WTC11 (cell line): ENCODE measurements around the gene STS. TPM values are rescaled to one million over a fixed set of nuclear protein-coding genes. Genes with fewer than 3 reads are reported as not detected.

Source experiments
- ATAC-seq: fragments of 200-7000 bp; cut with Tn5 transposase; 2 replicates; pipeline ENCODE4 v1.10.0; 2021; ENCODE audit warnings: mild to moderate bottlenecking, moderate library complexity
- CTCF ChIA-PET: fragments of 300-600 bp; sonication (Branson Sonifier 250); formaldehyde crosslinking; loops from one replicate; lab custom pipeline; 2021; ENCODE audit warnings: antibody characterized with exemption; lab: Charles Lee
- POLR2A ChIA-PET: fragments of 350-600 bp; sonication (Branson Sonifier 250); formaldehyde crosslinking; loops from one replicate; lab custom pipeline; 2021; ENCODE audit warnings: antibody characterized with exemption; lab: Charles Lee
- DNase-seq: peaks from one replicate; pipeline ENCODE4 v3.0.0; 2021; ENCODE audit warnings: low spot score
- H3K27ac Mint-ChIP-seq: 2 replicates; pipeline ENCODE4 v1.8.0; 2021; ENCODE audit warnings: mixed read lengths
- H3K27me3 Mint-ChIP-seq: 2 replicates; pipeline ENCODE4 v1.8.0; 2021; ENCODE audit warnings: low read depth, mild to moderate bottlenecking, moderate library complexity, mixed read lengths
- H3K36me3 Mint-ChIP-seq: 2 replicates; pipeline ENCODE4 v1.8.0; 2021; ENCODE audit warnings: mixed read lengths
- H3K4me1 Mint-ChIP-seq: 2 replicates; pipeline ENCODE4 v1.8.0; 2022; ENCODE audit warnings: mixed read lengths
- H3K4me3 Mint-ChIP-seq: 2 replicates; pipeline ENCODE4 v1.8.0; 2021; ENCODE audit warnings: mild to moderate bottlenecking, moderate library complexity, mixed read lengths
- H3K9me3 Mint-ChIP-seq: 2 replicates; pipeline ENCODE4 v1.8.0; 2021; ENCODE audit warnings: mixed read lengths
- ATF1 ChIP-seq: sonication (generic); formaldehyde crosslinking; IDR thresholded peaks from 2 replicates; pipeline ENCODE4 v1.8.1; 2023; ENCODE audit warnings: mild to moderate bottlenecking, moderate library complexity, missing genetic modification reagents
- CBFB ChIP-seq: sonication (generic); formaldehyde crosslinking; IDR thresholded peaks from 2 replicates; pipeline ENCODE4 v1.8.1; 2022; ENCODE audit warnings: mild to moderate bottlenecking, low read depth, missing genetic modification reagents
- EMX1 ChIP-seq: fragments of 250-450 bp; sonication (Bioruptor Pico); IDR thresholded peaks from 2 replicates; pipeline ENCODE4 v1.8.0; 2021; ENCODE audit warnings: mild to moderate bottlenecking
- ETV6 ChIP-seq: sonication (generic); formaldehyde crosslinking; IDR thresholded peaks from 2 replicates; pipeline ENCODE4 v1.8.1; 2022; ENCODE audit warnings: mild to moderate bottlenecking, missing genetic modification reagents
- KAT7 ChIP-seq: sonication (generic); formaldehyde crosslinking; IDR thresholded peaks from 2 replicates; pipeline ENCODE4 v1.8.1; 2023; ENCODE audit warnings: missing genetic modification reagents, mild to moderate bottlenecking, borderline replicate concordance
- NFE2L1 ChIP-seq: sonication (generic); formaldehyde crosslinking; IDR thresholded peaks from 2 replicates; pipeline ENCODE4 v1.8.1; 2023; ENCODE audit warnings: missing genetic modification reagents
- NR2C2 ChIP-seq: sonication (generic); formaldehyde crosslinking; IDR thresholded peaks from 2 replicates; pipeline ENCODE4 v1.8.0; 2022; ENCODE audit warnings: mild to moderate bottlenecking, missing genetic modification reagents
- OVOL2 ChIP-seq: fragments of 250-450 bp; sonication (Bioruptor Pico); IDR thresholded peaks from 2 replicates; pipeline ENCODE4 v1.9.0; 2021; ENCODE audit warnings: mild to moderate bottlenecking, borderline replicate concordance
- SMAD3 ChIP-seq: sonication (generic); formaldehyde crosslinking; IDR thresholded peaks from 2 replicates; pipeline ENCODE4 v1.8.0; 2022; ENCODE audit warnings: missing genetic modification reagents, mild to moderate bottlenecking, borderline replicate concordance
- ZBTB21 ChIP-seq: sonication (generic); formaldehyde crosslinking; IDR thresholded peaks from 2 replicates; pipeline ENCODE4 v1.8.1; 2023; ENCODE audit warnings: mild to moderate bottlenecking, missing genetic modification reagents, borderline replicate concordance
- ZNF416 ChIP-seq: fragments of 250-450 bp; sonication (Bioruptor Pico); IDR thresholded peaks from 2 replicates; pipeline ENCODE4 v1.9.0; 2021; ENCODE audit warnings: mild to moderate bottlenecking, inconsistent platforms
- total RNA-seq: library from RNA; stranded (reverse); gene quantifications from 3 replicates; pipeline ENCODE4 v1.2.3, GENCODE V29; 2021
- TF ChIP-seq, protein P1 (sequence below): sonication (generic); formaldehyde crosslinking; IDR thresholded peaks from 2 replicates; pipeline ENCODE4 v1.8.0; 2023; ENCODE audit warnings: missing genetic modification reagents, mild to moderate bottlenecking, borderline replicate concordance
- TF ChIP-seq, protein P2 (sequence below): sonication (generic); formaldehyde crosslinking; IDR thresholded peaks from 2 replicates; pipeline ENCODE4 v1.8.1; 2023; ENCODE audit warnings: mild to moderate bottlenecking, missing genetic modification reagents
- TF ChIP-seq, protein P3 (sequence below): fragments of 250-450 bp; sonication (Bioruptor Pico); IDR thresholded peaks from 2 replicates; pipeline ENCODE4 v1.9.0; 2021; ENCODE audit warnings: mild to moderate bottlenecking
- TF ChIP-seq, protein P4 (sequence below): sonication (generic); formaldehyde crosslinking; IDR thresholded peaks from 2 replicates; pipeline ENCODE4 v1.8.1; 2023; ENCODE audit warnings: mild to moderate bottlenecking, missing genetic modification reagents, moderate library complexity

The STS gene
- total RNA-seq, 1 experiment from 2014 or later = 1.3 TPM

DNA sequence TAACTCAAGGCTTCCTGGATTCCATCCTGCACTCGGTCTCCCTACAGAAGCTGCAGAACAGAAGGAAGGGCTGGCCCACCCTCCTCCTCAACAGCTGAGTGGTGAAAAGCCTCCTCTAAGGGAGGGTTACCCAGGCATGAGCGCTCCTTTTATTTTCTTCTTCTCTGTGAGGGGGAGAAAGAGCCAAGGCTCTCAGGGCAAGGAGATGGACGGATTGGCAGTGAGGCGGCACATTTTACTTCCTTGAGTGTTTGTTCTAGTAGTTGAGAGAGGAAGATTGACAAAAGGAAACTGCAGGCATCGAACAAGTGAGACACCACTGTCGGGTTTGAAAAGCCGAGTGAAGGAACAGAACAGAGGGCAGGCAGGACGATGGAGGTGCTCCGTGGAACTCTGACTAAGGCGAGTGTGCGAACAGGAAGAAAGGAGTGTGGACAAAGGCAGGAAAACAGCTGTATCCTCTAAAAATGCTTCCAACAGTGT is 38.4 kb upstream of the STS start:
- Mint-ChIP-seq H3K4me1 (peaks cover 24% of the 10 kb centered on the region), H3K36me3 (no peaks in the 10 kb centered on the region), H3K9me3 (no peaks in the 10 kb centered on the region; the same call in 1 of the 2 replicates), H3K4me3 (no peak overlapping the region)
- peak; percentile 34 for ATAC-seq
- CTCF ChIA-PET = no interaction called here
- TF ChIP-seq EMX1 (CRISPR knock-in tag) (no peak), ATF1 (CRISPR knock-in tag) (no peak), KAT7 (CRISPR knock-in tag) (no peak), OVOL2 (CRISPR knock-in tag) (no peak), ETV6 (CRISPR knock-in tag) (no peak), NR2C2 (CRISPR knock-in tag) (no peak), ZNF416 (no peak), ZBTB21 (no peak), SMAD3 (CRISPR knock-in tag) (no peak), NFE2L1 (CRISPR knock-in tag) (no peak), CBFB (CRISPR knock-in tag) (no peak)
- TF ChIP-seq, protein P1, sequence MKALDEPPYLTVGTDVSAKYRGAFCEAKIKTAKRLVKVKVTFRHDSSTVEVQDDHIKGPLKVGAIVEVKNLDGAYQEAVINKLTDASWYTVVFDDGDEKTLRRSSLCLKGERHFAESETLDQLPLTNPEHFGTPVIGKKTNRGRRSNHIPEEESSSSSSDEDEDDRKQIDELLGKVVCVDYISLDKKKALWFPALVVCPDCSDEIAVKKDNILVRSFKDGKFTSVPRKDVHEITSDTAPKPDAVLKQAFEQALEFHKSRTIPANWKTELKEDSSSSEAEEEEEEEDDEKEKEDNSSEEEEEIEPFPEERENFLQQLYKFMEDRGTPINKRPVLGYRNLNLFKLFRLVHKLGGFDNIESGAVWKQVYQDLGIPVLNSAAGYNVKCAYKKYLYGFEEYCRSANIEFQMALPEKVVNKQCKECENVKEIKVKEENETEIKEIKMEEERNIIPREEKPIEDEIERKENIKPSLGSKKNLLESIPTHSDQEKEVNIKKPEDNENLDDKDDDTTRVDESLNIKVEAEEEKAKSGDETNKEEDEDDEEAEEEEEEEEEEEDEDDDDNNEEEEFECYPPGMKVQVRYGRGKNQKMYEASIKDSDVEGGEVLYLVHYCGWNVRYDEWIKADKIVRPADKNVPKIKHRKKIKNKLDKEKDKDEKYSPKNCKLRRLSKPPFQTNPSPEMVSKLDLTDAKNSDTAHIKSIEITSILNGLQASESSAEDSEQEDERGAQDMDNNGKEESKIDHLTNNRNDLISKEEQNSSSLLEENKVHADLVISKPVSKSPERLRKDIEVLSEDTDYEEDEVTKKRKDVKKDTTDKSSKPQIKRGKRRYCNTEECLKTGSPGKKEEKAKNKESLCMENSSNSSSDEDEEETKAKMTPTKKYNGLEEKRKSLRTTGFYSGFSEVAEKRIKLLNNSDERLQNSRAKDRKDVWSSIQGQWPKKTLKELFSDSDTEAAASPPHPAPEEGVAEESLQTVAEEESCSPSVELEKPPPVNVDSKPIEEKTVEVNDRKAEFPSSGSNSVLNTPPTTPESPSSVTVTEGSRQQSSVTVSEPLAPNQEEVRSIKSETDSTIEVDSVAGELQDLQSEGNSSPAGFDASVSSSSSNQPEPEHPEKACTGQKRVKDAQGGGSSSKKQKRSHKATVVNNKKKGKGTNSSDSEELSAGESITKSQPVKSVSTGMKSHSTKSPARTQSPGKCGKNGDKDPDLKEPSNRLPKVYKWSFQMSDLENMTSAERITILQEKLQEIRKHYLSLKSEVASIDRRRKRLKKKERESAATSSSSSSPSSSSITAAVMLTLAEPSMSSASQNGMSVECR (CRISPR knock-in tag) = no peak
- TF ChIP-seq, protein P2, sequence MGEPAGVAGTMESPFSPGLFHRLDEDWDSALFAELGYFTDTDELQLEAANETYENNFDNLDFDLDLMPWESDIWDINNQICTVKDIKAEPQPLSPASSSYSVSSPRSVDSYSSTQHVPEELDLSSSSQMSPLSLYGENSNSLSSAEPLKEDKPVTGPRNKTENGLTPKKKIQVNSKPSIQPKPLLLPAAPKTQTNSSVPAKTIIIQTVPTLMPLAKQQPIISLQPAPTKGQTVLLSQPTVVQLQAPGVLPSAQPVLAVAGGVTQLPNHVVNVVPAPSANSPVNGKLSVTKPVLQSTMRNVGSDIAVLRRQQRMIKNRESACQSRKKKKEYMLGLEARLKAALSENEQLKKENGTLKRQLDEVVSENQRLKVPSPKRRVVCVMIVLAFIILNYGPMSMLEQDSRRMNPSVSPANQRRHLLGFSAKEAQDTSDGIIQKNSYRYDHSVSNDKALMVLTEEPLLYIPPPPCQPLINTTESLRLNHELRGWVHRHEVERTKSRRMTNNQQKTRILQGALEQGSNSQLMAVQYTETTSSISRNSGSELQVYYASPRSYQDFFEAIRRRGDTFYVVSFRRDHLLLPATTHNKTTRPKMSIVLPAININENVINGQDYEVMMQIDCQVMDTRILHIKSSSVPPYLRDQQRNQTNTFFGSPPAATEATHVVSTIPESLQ (CRISPR knock-in tag) = no peak
- TF ChIP-seq, protein P3, sequence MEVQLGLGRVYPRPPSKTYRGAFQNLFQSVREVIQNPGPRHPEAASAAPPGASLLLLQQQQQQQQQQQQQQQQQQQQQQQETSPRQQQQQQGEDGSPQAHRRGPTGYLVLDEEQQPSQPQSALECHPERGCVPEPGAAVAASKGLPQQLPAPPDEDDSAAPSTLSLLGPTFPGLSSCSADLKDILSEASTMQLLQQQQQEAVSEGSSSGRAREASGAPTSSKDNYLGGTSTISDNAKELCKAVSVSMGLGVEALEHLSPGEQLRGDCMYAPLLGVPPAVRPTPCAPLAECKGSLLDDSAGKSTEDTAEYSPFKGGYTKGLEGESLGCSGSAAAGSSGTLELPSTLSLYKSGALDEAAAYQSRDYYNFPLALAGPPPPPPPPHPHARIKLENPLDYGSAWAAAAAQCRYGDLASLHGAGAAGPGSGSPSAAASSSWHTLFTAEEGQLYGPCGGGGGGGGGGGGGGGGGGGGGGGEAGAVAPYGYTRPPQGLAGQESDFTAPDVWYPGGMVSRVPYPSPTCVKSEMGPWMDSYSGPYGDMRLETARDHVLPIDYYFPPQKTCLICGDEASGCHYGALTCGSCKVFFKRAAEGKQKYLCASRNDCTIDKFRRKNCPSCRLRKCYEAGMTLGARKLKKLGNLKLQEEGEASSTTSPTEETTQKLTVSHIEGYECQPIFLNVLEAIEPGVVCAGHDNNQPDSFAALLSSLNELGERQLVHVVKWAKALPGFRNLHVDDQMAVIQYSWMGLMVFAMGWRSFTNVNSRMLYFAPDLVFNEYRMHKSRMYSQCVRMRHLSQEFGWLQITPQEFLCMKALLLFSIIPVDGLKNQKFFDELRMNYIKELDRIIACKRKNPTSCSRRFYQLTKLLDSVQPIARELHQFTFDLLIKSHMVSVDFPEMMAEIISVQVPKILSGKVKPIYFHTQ (CRISPR knock-in tag) = no peak
- TF ChIP-seq, protein P4, sequence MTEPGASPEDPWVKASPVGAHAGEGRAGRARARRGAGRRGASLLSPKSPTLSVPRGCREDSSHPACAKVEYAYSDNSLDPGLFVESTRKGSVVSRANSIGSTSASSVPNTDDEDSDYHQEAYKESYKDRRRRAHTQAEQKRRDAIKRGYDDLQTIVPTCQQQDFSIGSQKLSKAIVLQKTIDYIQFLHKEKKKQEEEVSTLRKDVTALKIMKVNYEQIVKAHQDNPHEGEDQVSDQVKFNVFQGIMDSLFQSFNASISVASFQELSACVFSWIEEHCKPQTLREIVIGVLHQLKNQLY (CRISPR knock-in tag) = no peak
- TF ChIP-seq, all 79 proteins: peak for 0
- Mint-ChIP-seq H3K27ac (peak overlapping the region; percentile 29), H3K27me3 (no peaks in the 10 kb centered on the region)
- POLR2A ChIA-PET = interaction anchor here (0.6 kb wide), 1 partner anchor 15 kb away, joined by 5 read pairs; no protein-coding TSS in a partner anchor
- no peak for DNase-seq
